Measurements from ENCODE around the gene ABCA9. TPM values are rescaled to one million over a fixed set of nuclear protein-coding genes. Genes with fewer than 3 reads are reported as not detected.
"Not testable (repeated sequence)": the region's sequence is repeated elsewhere in the genome, so short reads cannot be mapped to it uniquely, and the experiment has no call there.

Gene ABCA9
- total RNA-seq, 2 experiments from 2014 or later = 0.47 TPM; not detected in 1

GRCh38 chr17:68944435-68945035 is 116.2 kb downstream of the ABCA9 start:
- H3K27ac ChIP-seq (ENCODE audit: low read depth, low read length, poor library complexity, severe bottlenecking) = no peak overlapping the region
- no peaks in the 10 kb centered on the region for H4K20me1 ChIP-seq (ENCODE audit: insufficient read depth, low read length)
- ChIA-PET POLR2A (no interaction called here), CTCF (ENCODE audit: unreplicated experiment) (no interaction called here)
- H3K9me3 ChIP-seq (ENCODE audit: low read length) = no peaks in the 10 kb centered on the region
- no peaks in the 10 kb centered on the region for H3K36me3 ChIP-seq (ENCODE audit: insufficient read depth, low read length)
- H3K4me3 ChIP-seq (ENCODE audit: low read depth, low read length, poor library complexity, severe bottlenecking) = no peak overlapping the region
- H3K4me2 ChIP-seq (ENCODE audit: low read length) = no peak overlapping the region
- BruUV-seq (replicated peaks) = no TSS peak
- no peaks in the 10 kb centered on the region for H3K9me2 ChIP-seq (ENCODE audit: insufficient read depth, low read length)
- no peaks in the 10 kb centered on the region for H3K79me2 ChIP-seq (ENCODE audit: insufficient read depth, low read depth, low read length)
- no peak for DNase-seq (ENCODE audit: low spot score)
- intact Hi-C loops (cut with micrococcal nuclease; ENCODE audit: unreplicated experiment) = no loop called here
- TF ChIP-seq CTCF (conservative IDR thresholded peaks at IDR 0.05; ENCODE audit: low read length) (no peak), EZH2phosphoT487 (IDR thresholded peaks at IDR 0.05; ENCODE audit: borderline replicate concordance, low read depth, low read length) (no peak)
- H3K4me1 ChIP-seq (ENCODE audit: insufficient read depth, low read length, poor library complexity, severe bottlenecking) = no peaks in the 10 kb centered on the region
- H2AFZ ChIP-seq (ENCODE audit: low read length) = no peak overlapping the region

GRCh38 chr17:68943812-68944182 is 116.9 kb downstream of the ABCA9 start:
- intact Hi-C loops (cut with micrococcal nuclease; ENCODE audit: unreplicated experiment); H3K9me2 ChIP-seq (ENCODE audit: insufficient read depth, low read length); H3K9me3 ChIP-seq (ENCODE audit: low read length); BruUV-seq (replicated peaks); H3K79me2 ChIP-seq (ENCODE audit: insufficient read depth, low read depth, low read length); H3K4me2 ChIP-seq (ENCODE audit: low read length); H3K4me1 ChIP-seq (ENCODE audit: insufficient read depth, low read length, poor library complexity, severe bottlenecking); H3K36me3 ChIP-seq (ENCODE audit: insufficient read depth, low read length); H3K4me3 ChIP-seq (ENCODE audit: low read depth, low read length, poor library complexity, severe bottlenecking); DNase-seq (ENCODE audit: low spot score); H4K20me1 ChIP-seq (ENCODE audit: insufficient read depth, low read length); H2AFZ ChIP-seq (ENCODE audit: low read length); H3K27ac ChIP-seq (ENCODE audit: low read depth, low read length, poor library complexity, severe bottlenecking); CTCF ChIA-PET (ENCODE audit: unreplicated experiment): not testable (repeated sequence)
- POLR2A ChIA-PET = interaction anchor here (0.6 kb wide), 1 partner anchor 8 kb away, joined by 3 read pairs; no protein-coding TSS in a partner anchor

- DNase-seq (ENCODE audit: low spot score) = no peak
- Histone ChIP-seq H4K20me1 (ENCODE audit: insufficient read depth, low read length) (no peaks in the 10 kb centered on the region), H3K9me2 (ENCODE audit: insufficient read depth, low read length) (no peaks in the 10 kb centered on the region), H3K4me1 (ENCODE audit: insufficient read depth, low read length, poor library complexity, severe bottlenecking) (no peaks in the 10 kb centered on the region), H3K4me3 (ENCODE audit: low read depth, low read length, poor library complexity, severe bottlenecking) (no peak overlapping the region), H3K27ac (ENCODE audit: low read depth, low read length, poor library complexity, severe bottlenecking) (no peak overlapping the region), H3K79me2 (ENCODE audit: insufficient read depth, low read depth, low read length) (no peaks in the 10 kb centered on the region), H3K9me3 (ENCODE audit: low read length) (no peaks in the 10 kb centered on the region), H3K4me2 (ENCODE audit: low read length) (no peak overlapping the region), H2AFZ (ENCODE audit: low read length) (no peak overlapping the region), H3K36me3 (ENCODE audit: insufficient read depth, low read length) (no peaks in the 10 kb centered on the region)
- intact Hi-C loops (cut with micrococcal nuclease; ENCODE audit: unreplicated experiment) = no loop called here
- CTCF ChIA-PET (ENCODE audit: unreplicated experiment) = no interaction called here
- no TSS peak for BruUV-seq (replicated peaks)
- TF ChIP-seq CTCF (conservative IDR thresholded peaks at IDR 0.05; ENCODE audit: low read length) (no peak), EZH2phosphoT487 (IDR thresholded peaks at IDR 0.05; ENCODE audit: borderline replicate concordance, low read depth, low read length) (no peak)
- POLR2A ChIA-PET = interaction anchor here (0.6 kb wide), 1 partner anchor 9 kb away, joined by 3 read pairs; no protein-coding TSS in a partner anchor
Observed at GRCh38 chr17:68943123-68943811, 117.5 kb downstream of the ABCA9 start.
